Hepatocyte (in vitro differentiated cells): Measurements from ENCODE around the gene NPIPB6.

Source experiments
- CTCF ChIP-seq: fragments of 200-600 bp; sonication (generic); IDR thresholded peaks from 2 replicates; pipeline ENCODE4 v1.5.1; 2016; ENCODE audit warnings: antibody characterized with exemption, mild to moderate bottlenecking; ENCODE audit not compliant: poor library complexity
- EZH2 ChIP-seq: fragments of 200-600 bp; sonication (generic); IDR thresholded peaks from 2 replicates; pipeline ENCODE4 v1.6.1; 2016; ENCODE audit warnings: antibody characterized with exemption, mild to moderate bottlenecking, borderline replicate concordance

GRCh38 chr16:28324235-28324886 is 38.9 kb downstream of the NPIPB6 start:
- no peak for TF ChIP-seq CTCF
- TF ChIP-seq EZH2 = no peak
